ENCODE results near the gene GRIA2.

DNA sequence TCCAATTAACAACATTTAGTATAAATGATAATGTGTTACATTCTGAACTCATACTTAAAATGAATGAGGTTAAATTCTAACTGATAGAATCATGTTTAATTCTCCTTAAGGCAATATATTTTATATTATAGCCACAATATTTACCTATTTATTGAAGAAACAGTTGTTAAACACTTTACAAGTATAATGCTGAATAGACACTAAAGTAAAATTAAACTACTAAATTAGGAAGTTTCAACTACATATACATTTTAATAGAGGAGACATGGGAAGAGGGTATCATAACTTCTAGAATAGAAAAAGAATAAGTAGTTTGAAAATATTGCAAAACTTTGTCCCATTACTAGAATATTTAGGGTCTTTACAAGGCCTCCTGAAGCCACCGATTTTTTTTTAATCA, 36.2 kb upstream of the GRIA2 start:
- TF ChIP-seq TAF1 (IDR thresholded peaks at IDR 0.05; ENCODE audit: low read depth, low read length) (no peak), POLR2AphosphoS5 (IDR thresholded peaks at IDR 0.05; ENCODE audit: low read depth, low read length) (no peak), POU2F2 (IDR thresholded peaks at IDR 0.05; ENCODE audit: low read depth, low read length) (no peak), POLR2A (IDR thresholded peaks at IDR 0.05; ENCODE audit: low read depth, low read length) (no peak)
